Right lobe of liver (tissue), 6 donors: Measurements from ENCODE around the gene PACS2. TPM values are rescaled to one million over a fixed set of nuclear protein-coding genes. Genes with fewer than 3 reads are reported as not detected.

Experiments
- ATAC-seq, 4 donors: fragments of 200-7000 bp; cut with Tn5 transposase; one replicate each; pipeline ENCODE4 v1.9.1; 2020; ENCODE audit warnings: mild to moderate bottlenecking in 4 of 4, moderate library complexity in 4 of 4
- DNase-seq, 3 donors: peaks; one replicate each; pipeline ENCODE4 v3.0.0-alpha.2; 2020
- H3K27ac ChIP-seq, 3 donors: fragments of 200-600 bp; one replicate each; pipeline ENCODE4 v1.8.0; 2022
- H3K27me3 ChIP-seq, 2 donors: fragments of 200-600 bp; one replicate each; pipeline ENCODE4 v1.8.0; 2022
- H3K36me3 ChIP-seq, 4 donors: fragments of 200-600 bp; sonication (generic) in 1 of 4; one replicate each; pipeline versions ENCODE4 v1.5.1 to v1.8.0; 2017 to 2022; ENCODE audit warnings: control low read depth in 1 of 4
- H3K4me1 ChIP-seq, 4 donors: fragments of 200-600 bp; sonication (generic) in 1 of 4; one replicate each; pipeline versions ENCODE4 v1.5.1 to v1.8.0; 2017 to 2022; ENCODE audit warnings: control low read depth in 1 of 4
- H3K4me3 ChIP-seq, 3 donors: fragments of 200-600 bp; one replicate each; pipeline ENCODE4 v1.8.0; 2022
- H3K9me3 ChIP-seq, 4 donors: fragments of 200-600 bp; sonication (generic) in 1 of 4; one replicate each; pipeline versions ENCODE4 v1.5.1 to v1.8.0; 2017 to 2022; ENCODE audit warnings: control low read depth in 1 of 4
- POLR2A ChIP-seq: fragments of 450-650 bp; IDR thresholded peaks from one replicate; pipeline ENCODE4 v1.6.1; 2017; ENCODE audit warnings: antibody characterized with exemption, mild to moderate bottlenecking
- WGBS: methylation state at CpG from one replicate; pipeline ENCODE4 v1.1.6; 2018; ENCODE audit warnings: low coverage, low lambda C conversion rate; ENCODE audit not compliant: insufficient coverage; ENCODE audit errors: missing lambda C conversion rate; 5-methylcytosine and 5-hydroxymethylcytosine counted together
- intact Hi-C, 2 donors: fragments of 100-400 bp; cut with DNase I; formaldehyde crosslinking; loops; one replicate each; pipeline versions ENCODE4 v1.11.2 to v1.14.1; 2022
- total RNA-seq, 6 experiments: library from RNA; depleted of rRNA in 2 of 6; stranded (reverse); fragments of >200 nt in 2 of 6; fragmentation: NEBNext Ultra II Directional in 3 of 6; extraction: Animal tissue kit (Norgen Biotek cat#: 25700) in 3 of 6; gene quantifications; one replicate each; pipeline versions ENCODE4 v1.1.0 to v1.2.4, GENCODE V29; 2016 to 2023
- TF ChIP-seq, protein P1 (sequence below), 4 donors: fragments of 200-600 bp in 3 of 4; fragments of 450-650 bp in 1 of 4; IDR thresholded peaks; one replicate each; pipeline versions ENCODE4 v1.5.1 to v1.8.0; 2016 to 2022; ENCODE audit warnings: antibody characterized with exemption in 4 of 4, mild to moderate bottlenecking in 2 of 4
- donor health status: DM: no; HTN: yes; CAD: no.
- donor health status: DM: no; HTN: no; CAD: no.
- donor health status: DM: no; HTN: no; CAD: no.
- donor health status: DM: no; HTN: yes; CAD: no.
- donor health status: DM: no; HTN: yes; CAD: no.

Gene PACS2
- total RNA-seq, 6 experiments from 2014 or later: 19.8 to 26.7 (median 21.5) TPM

- intact Hi-C loops: no loop called here
- Histone ChIP-seq H3K27me3 (no peaks in the 10 kb centered on the region), H3K36me3 (no peaks in the 10 kb centered on the region), H3K27ac (no peak overlapping the region), H3K9me3 (no peaks in the 10 kb centered on the region), H3K4me3 (no peak overlapping the region), H3K4me1 (peaks cover 0 to 4% (median 0%) of the 10 kb centered on the region in 4 donors)
- 58% methylated on average over 2 of the region's 9 CpGs for WGBS
- ATAC-seq: no peak
- TF ChIP-seq, protein P1, sequence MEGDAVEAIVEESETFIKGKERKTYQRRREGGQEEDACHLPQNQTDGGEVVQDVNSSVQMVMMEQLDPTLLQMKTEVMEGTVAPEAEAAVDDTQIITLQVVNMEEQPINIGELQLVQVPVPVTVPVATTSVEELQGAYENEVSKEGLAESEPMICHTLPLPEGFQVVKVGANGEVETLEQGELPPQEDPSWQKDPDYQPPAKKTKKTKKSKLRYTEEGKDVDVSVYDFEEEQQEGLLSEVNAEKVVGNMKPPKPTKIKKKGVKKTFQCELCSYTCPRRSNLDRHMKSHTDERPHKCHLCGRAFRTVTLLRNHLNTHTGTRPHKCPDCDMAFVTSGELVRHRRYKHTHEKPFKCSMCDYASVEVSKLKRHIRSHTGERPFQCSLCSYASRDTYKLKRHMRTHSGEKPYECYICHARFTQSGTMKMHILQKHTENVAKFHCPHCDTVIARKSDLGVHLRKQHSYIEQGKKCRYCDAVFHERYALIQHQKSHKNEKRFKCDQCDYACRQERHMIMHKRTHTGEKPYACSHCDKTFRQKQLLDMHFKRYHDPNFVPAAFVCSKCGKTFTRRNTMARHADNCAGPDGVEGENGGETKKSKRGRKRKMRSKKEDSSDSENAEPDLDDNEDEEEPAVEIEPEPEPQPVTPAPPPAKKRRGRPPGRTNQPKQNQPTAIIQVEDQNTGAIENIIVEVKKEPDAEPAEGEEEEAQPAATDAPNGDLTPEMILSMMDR (IDR thresholded peaks at IDR 0.05): no peak
- no peak for TF ChIP-seq POLR2A
- DNase-seq: no peak
Observed at GRCh38 chr14:105305791-105306190, 8.8 kb upstream of the PACS2 start.

DNA sequence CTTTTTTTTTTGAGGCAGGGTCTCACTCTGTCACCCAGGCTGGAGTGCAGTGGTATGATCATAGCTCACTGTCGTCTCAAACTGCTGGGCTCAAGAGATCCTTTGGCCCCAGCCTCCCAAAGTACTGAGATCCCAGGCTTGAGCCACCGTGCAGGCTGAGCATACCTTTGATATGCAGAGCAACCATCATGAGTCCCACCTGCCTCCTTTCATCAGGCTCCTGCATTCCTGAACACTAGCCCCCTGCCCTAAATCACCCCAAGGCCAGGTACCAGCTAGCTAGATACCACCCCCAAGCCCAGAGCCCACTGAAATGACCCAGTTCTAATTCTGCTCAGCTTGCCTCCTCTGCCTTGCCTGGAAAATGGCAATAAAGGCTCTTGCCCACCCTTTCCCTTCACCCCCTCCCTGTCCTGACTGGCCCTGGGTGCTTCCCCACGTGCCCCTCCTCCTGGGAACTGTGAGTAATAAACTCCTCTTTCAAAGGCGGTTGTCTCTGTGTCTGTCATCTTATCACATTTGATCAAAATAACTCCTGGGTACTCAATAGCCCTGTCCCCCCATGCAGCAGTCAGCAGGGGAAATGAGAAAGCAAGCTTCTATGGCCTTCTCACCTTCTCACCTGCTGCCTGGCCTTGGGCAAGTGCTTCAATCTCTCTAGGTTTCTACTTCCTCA, 7.4 kb upstream of the PACS2 start:
- Histone ChIP-seq H3K36me3 (no peaks in the 10 kb centered on the region), H3K9me3 (no peaks in the 10 kb centered on the region), H3K27me3 (no peaks in the 10 kb centered on the region), H3K4me1 (no peaks in the 10 kb centered on the region), H3K27ac (no peak overlapping the region), H3K4me3 (no peak overlapping the region)
- 88% methylated on average over 4 of the region's 4 CpGs for whole genome bisulfite sequencing
- ATAC-seq (no peak), DNase-seq (no peak)
- intact Hi-C loops: no loop called here
- TF ChIP-seq, protein P1 (IDR thresholded peaks at IDR 0.05): no peak
- no peak for TF ChIP-seq POLR2A

- WGBS: 100% methylated on average over 2 of the region's 8 CpGs
- Histone ChIP-seq H3K27me3 (no peaks in the 10 kb centered on the region), H3K27ac (no peak overlapping the region), H3K4me1 (peaks cover 0 to 5% (median 0%) of the 10 kb centered on the region in 4 donors), H3K36me3 (no peaks in the 10 kb centered on the region), H3K9me3 (no peaks in the 10 kb centered on the region), H3K4me3 (no peak overlapping the region)
- intact Hi-C loops: no loop called here
- DNase-seq (no peak), ATAC-seq (no peak)
- TF ChIP-seq, protein P1 (IDR thresholded peaks at IDR 0.05): no peak
- TF ChIP-seq POLR2A: no peak
Observed at GRCh38 chr14:105309371-105309770, 5.2 kb upstream of the PACS2 start.

- ATAC-seq: no peak
Observed at GRCh38 chr14:105311838-105312237, 2.7 kb upstream of the PACS2 start.

More at GRCh38 chr14:105311838-105312237, 2.7 kb upstream of the PACS2 start:
- intact Hi-C loops: no loop called here
- TF ChIP-seq, protein P1 (IDR thresholded peaks at IDR 0.05): no peak
- no peak for TF ChIP-seq POLR2A
- no peaks in the 10 kb centered on the region for H3K36me3 ChIP-seq
- peaks cover 0 to 16% (median 0%) of the 10 kb centered on the region in 4 donors for H3K4me1 ChIP-seq
- no peak for DNase-seq
- no peak overlapping the region for H3K4me3 ChIP-seq
- WGBS: 100% methylated on average over 3 of the region's 12 CpGs
- no peaks in the 10 kb centered on the region for H3K9me3 ChIP-seq
- H3K27ac ChIP-seq: no peak overlapping the region
- H3K27me3 ChIP-seq: no peaks in the 10 kb centered on the region
